ENCODE data around the gene FAM151A. TPM values are rescaled to one million over a fixed set of nuclear protein-coding genes. Genes with fewer than 3 reads are reported as not detected.

Gene FAM151A
- total and polyA plus RNA-seq, 2 donors (not counting 3 experiments of a cell fraction or from before 2014, with no cell fraction given): not detected

DNA sequence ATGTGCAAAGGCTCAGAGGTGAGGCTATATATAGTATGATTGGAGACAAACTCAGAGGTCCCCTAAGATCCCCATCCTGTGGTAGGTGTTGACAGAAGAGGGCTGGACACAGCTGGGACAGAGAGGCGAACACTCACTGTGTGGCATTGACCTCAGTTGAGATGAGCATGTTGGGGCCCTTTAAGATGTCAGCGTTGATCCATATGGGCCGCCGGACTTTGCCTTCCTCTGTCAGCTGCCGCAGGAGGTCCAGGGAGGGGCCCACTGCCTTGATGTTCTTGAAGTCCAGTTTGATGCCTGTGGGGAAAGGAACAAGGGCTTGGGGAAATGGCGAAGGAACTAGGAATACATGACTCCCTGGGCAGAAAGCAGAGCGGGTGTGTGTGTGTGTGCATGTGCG is 8.8 kb downstream of the FAM151A start:
- Histone ChIP-seq H4K20me1 (replicated peaks; ENCODE audit: control insufficient read depth, extremely low read depth, insufficient read depth, low read length) (no peaks in the 10 kb centered on the region), H3K36me3 (ENCODE audit: control insufficient read depth in 2 of 2, extremely low read depth in 1 of 2, insufficient read depth in 2 of 2, low read length in 2 of 2) (no peaks in the 10 kb centered on the region), H3K4me2 (ENCODE audit: insufficient read depth, low read length) (no peak overlapping the region), H3K9me1 (replicated peaks; ENCODE audit: control insufficient read depth, extremely low read depth, insufficient read depth, low read length) (no peaks in the 10 kb centered on the region), H3K27me3 (ENCODE audit: control insufficient read depth in 2 of 2, insufficient read depth in 2 of 2, low read length in 2 of 2) (peaks cover 3% of the 10 kb centered on the region in 2 experiments), H3K9me3 (replicated peaks; ENCODE audit: control insufficient read depth, insufficient read depth, low read length) (no peaks in the 10 kb centered on the region), H3K4me3 (replicated peaks in 1 of 3; ENCODE audit: insufficient read depth in 1 of 3, low read depth in 1 of 3, low read length in 3 of 3) (no peak overlapping the region), H3K27ac (ENCODE audit: insufficient read depth, low read depth, low read length) (no peak overlapping the region), H3K9ac (replicated peaks; ENCODE audit: extremely low read depth, insufficient read depth, low read length) (no peak overlapping the region), H3K79me2 (ENCODE audit: control insufficient read depth, insufficient read depth, low read length) (no peaks in the 10 kb centered on the region), H3K4me1 (ENCODE audit: control insufficient read depth, extremely low read depth, insufficient read depth, low read length) (no peaks in the 10 kb centered on the region), H2AFZ (ENCODE audit: low read depth, low read length) (no peak overlapping the region)
- TF ChIP-seq, protein P1, sequence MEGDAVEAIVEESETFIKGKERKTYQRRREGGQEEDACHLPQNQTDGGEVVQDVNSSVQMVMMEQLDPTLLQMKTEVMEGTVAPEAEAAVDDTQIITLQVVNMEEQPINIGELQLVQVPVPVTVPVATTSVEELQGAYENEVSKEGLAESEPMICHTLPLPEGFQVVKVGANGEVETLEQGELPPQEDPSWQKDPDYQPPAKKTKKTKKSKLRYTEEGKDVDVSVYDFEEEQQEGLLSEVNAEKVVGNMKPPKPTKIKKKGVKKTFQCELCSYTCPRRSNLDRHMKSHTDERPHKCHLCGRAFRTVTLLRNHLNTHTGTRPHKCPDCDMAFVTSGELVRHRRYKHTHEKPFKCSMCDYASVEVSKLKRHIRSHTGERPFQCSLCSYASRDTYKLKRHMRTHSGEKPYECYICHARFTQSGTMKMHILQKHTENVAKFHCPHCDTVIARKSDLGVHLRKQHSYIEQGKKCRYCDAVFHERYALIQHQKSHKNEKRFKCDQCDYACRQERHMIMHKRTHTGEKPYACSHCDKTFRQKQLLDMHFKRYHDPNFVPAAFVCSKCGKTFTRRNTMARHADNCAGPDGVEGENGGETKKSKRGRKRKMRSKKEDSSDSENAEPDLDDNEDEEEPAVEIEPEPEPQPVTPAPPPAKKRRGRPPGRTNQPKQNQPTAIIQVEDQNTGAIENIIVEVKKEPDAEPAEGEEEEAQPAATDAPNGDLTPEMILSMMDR (IDR thresholded peaks at IDR 0.05; ENCODE audit: extremely low read depth in 1 of 2, insufficient read depth in 1 of 2, low read depth in 1 of 2, low read length in 2 of 2): no peak
- TF ChIP-seq JUN (IDR thresholded peaks at IDR 0.05; ENCODE audit: borderline replicate concordance, insufficient read depth, insufficient read length, low read depth) (no peak), FOS (IDR thresholded peaks at IDR 0.05; ENCODE audit: borderline replicate concordance, insufficient read depth, low read length) (no peak), GATA2 (IDR thresholded peaks at IDR 0.05; ENCODE audit: insufficient read depth, insufficient read length, low read depth, low read length) (no peak), MYC (IDR thresholded peaks at IDR 0.05; ENCODE audit: low read depth, low read length) (no peak), POLR2AphosphoS5 (IDR thresholded peaks at IDR 0.05; ENCODE audit: insufficient read depth, low read depth, low read length) (no peak), POLR2A (IDR thresholded peaks at IDR 0.05; ENCODE audit: low read depth, low read length) (no peak), EZH2 (IDR thresholded peaks at IDR 0.05; ENCODE audit: borderline replicate concordance, low read depth, low read length, severe bottlenecking) (no peak)
- TF ChIP-seq, protein P2, sequence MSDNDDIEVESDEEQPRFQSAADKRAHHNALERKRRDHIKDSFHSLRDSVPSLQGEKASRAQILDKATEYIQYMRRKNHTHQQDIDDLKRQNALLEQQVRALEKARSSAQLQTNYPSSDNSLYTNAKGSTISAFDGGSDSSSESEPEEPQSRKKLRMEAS (IDR thresholded peaks at IDR 0.05; ENCODE audit: insufficient read depth, insufficient read length): no peak
- no TSS peak for BruUV-seq (replicated peaks)
- ChIA-PET CTCF (no interaction called here), POLR2A (no interaction called here)
- FAIRE-seq: no peak
- DNase-seq (ENCODE audit: low read depth, low spot score): no peak
- dilution Hi-C loops (cut with MboI; ENCODE audit: extremely low pct_ligation_motif_present, low sequenced_read_pairs): no loop called here
- intact Hi-C loops (cut with micrococcal nuclease): no loop called here

All from endothelial cell of umbilical vein (primary cell).